UCSD-AML1 (cell line): ENCODE results near the gene PDGFA.

Experiments used
- DNase-seq: peaks from one replicate; lab custom pipeline; 2025; ENCODE audit not compliant: unreplicated experiment; lab: John Stamatoyannopoulos, UW

PDGFA gene

DNA sequence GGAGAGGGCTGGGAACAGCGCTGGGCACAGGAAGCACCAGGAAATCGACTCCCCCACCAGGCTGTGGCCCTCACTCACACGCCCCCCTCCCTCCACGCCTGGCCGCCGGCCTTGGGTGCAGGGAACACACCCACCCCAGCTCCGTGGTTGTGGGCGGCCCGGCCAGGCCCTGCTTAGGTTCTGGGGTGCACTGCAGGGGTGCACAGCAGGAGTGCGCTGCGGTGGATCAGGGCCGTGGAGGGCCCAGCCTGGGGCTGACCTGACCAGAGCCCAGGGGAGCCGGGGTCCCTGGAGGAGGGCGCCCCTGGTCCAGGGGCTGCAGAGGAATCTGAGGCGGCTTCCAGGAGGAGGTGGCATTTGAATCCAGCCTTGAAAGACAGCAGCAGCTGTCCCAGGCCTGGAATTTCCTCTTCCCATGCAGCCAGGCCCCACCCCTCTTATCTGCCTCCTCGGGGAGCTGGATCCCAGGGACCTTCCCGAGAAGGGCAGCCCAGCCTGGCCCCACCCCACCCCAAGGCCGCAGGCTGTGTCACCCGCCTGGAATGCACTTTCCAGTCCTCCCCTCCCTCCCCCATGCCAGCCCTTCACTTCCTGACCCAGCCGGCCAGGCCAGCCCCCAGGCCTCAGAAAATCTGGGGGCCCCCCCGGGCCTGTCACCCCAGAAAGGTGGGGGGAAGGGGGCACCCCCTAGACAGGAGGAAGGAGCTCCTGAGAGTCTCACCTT, 18.4 kb upstream of the PDGFA start:
- DNase-seq, result no peak

GRCh38 chr7:536231-536630, 16.6 kb upstream of the PDGFA start:
- no peak for DNase-seq

DNA sequence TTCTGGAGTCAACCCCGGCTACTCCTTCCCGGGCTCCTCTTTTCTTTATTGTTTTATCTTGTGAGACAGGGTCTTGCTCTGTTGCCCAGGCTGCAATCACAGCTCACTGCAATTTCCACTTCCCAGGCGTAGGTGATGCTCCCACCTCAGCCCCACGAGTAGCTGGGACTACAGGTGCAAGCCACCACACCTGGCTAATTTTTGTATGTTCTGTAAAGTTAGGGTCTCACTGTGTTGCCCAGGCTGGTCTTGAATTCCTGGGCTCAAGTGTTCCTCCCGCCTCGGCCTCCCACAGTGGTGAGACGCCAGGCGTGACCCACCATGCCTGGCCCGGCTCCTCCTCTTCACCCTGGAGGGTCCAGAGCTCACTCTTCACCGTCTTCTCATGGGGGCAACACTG, 15.3 kb upstream of the PDGFA start:
- DNase-seq, result no peak

DNA sequence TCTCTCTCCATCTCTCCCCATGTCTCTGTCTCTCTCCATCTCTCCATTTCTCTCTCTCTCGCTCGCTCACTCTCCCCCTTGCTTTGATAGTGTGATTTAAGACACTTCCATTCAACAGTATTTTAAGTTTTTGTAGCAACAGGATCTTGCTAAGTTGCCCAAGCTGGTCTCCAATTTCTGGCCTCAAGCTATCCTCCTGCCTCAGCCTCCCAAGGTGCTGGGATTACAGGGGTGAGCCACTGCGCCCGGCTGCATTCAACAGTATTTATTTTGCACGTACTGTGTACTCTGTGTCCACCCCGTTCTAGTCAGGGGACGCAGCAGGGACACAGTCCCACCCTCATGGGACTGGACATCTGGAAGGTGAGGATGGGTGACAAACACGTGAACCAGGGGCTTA, 14.4 kb upstream of the PDGFA start:
- DNase-seq, result no peak

GRCh38 chr7:533266-533665, 13.6 kb upstream of the PDGFA start:
- DNase-seq, result no peak

GRCh38 chr7:532379-533143, 12.9 kb upstream of the PDGFA start:
- DNase-seq, result no peak

DNA sequence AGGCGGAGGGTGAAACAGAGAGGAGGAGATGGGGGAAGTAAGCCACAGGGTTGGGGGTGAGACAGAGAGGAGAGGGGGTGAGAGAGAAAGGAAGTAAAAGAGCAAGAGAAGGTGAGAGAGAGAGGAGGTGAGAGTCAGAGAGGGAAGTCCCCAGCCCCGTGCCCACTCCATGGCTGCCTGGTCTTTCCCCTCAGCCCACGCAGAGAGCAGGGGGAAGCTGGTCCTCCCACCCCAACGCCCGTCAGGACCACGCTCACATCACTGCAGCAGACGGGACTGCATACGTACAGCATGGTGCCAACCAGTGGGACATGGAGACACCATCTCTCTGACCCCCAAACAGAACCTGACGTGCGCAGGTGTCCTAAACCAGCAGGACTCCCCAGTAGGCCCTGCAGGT, 12.1 kb upstream of the PDGFA start:
- no peak for DNase-seq

GRCh38 chr7:528451-528850, 8.8 kb upstream of the PDGFA start:
- no peak for DNase-seq

DNA sequence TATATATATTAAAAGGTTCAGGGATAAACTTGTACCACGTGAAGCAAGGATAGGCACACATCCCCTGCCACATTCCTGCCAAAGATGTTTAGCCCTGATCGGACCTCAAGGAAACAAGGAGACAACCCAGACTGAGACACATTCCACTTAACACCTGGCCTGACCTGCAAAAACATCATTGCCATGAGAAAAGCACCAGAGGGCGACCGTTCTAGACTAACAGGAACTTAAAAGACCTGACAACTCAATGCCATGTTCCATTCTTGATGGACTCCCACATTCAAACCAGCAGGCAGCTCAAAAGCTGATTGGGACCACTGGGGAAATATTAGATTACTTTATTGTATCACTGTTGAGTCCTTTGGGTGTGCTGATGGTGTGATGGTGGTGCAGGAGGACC, 8.1 kb upstream of the PDGFA start:
- DNase-seq, result no peak

DNA sequence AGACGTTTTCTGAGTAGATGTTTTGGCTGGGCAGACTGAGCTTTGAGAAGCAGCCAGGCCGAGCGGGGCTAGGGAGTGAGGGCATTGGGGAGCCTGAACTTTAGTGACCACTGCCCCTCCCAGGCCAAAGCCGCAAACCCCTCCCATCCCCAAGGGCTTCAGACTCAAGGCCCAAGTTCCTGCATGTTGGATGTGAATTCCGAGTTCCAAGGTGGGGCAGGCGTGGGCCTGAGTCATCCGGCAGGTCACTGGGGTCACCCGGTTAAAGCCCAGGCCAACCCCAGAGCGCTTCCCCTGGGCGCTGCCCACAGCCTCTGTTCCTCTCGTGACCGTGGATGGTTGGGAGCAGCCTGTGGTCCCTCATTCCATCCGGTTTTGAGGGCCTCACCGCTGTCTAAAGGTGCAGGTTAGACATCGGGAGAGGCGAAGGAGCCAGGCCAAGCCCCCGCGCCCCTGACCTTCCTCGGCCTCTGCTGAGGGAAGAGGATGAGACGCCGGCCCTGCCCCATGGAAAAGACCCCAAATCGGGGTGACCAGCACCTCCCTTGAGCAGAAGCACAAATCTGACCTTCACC, 6.9 kb upstream of the PDGFA start:
- no peak for DNase-seq

DNA sequence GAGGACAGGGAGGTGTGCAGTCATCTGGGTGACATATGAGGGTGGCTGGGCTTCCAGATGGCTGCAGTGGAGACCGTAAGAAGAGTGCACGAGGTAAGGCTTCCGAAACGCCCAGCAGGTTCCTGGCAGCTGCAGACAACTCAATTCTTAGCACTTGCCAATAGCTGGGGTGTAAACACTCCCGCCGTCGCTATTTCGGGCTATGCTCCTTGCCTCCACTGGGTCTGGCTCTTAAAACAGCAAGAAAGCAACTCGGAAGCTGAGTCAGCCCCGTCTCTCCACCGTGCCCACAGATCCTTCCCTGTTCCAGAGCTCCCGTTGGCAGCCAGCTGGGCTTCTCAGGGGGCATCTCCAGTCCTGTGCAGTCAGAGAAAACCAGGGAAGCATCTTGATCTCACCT, 6.1 kb upstream of the PDGFA start:
- no peak for DNase-seq

DNA sequence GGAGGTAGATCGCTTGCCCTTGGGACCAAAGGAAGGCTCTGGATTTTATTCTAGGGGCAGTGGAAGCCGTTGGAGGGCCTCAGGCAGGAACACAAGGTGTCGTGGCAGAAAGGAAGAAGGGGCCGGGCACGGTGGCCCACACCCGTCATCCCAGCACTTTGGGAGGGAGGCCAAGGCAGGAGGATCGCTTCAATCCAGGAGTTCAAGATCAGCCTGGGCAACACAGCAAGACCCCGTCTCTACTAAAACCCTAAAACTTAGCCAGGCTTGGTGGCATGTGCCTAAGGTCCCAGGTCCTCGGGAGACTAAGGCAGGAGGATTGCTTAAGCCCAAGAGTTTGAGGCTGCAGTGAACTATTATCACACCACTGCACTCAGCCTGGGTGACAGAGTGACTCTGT, 5.2 kb upstream of the PDGFA start:
- no peak for DNase-seq

DNA sequence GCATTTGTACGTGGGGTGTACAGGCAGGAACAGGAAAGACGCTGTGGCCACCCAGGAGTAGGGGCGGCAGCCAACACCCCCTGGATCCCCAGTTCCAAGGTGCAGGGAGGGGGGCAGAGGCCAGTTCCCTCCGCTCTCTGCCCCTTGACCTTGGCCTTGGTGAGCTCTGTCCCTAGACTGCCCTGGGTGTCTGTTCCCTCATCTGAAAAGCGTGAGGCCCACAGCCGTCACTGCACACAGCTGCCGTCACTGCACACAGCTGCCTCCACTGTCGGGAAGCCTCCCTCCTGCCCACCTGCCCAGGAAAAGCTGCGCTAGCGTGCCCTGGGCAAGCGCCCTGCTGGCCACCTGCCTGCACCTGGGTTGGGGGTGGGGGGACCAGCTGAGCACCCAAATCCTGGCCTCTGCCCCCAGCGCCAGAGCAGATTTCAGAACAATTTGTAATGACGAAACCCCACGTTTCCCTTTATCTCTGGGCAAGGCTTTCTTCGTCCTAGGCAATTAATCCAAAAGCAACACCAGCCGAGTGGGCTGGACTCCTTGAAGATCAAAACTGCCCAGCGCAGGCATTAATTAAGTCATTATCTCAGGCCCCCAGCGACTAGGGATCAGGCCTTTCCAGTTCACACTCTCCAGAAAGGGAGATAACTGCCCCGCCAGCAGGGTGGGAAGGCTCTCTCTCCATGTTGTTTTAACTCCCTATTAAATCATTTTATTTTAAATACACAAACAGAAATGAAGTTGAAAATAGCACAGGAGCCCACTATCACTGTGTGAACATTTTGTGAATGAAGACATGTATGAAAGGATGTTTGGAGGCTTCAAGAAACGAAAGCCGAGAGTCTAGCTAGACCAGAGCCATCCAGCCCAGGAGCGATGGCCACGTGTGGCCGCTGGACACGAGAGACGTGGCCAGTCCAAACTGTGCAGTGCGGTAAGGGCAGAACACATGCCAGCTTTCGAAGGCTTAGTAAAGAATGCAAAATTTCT, 4.0 kb upstream of the PDGFA start:
- no peak for DNase-seq

- no peak for DNase-seq
Measured at GRCh38 chr7:522951-523314, 3.3 kb upstream of the PDGFA start.

GRCh38 chr7:522071-522950, 2.7 kb upstream of the PDGFA start:
- no peak for DNase-seq

DNA sequence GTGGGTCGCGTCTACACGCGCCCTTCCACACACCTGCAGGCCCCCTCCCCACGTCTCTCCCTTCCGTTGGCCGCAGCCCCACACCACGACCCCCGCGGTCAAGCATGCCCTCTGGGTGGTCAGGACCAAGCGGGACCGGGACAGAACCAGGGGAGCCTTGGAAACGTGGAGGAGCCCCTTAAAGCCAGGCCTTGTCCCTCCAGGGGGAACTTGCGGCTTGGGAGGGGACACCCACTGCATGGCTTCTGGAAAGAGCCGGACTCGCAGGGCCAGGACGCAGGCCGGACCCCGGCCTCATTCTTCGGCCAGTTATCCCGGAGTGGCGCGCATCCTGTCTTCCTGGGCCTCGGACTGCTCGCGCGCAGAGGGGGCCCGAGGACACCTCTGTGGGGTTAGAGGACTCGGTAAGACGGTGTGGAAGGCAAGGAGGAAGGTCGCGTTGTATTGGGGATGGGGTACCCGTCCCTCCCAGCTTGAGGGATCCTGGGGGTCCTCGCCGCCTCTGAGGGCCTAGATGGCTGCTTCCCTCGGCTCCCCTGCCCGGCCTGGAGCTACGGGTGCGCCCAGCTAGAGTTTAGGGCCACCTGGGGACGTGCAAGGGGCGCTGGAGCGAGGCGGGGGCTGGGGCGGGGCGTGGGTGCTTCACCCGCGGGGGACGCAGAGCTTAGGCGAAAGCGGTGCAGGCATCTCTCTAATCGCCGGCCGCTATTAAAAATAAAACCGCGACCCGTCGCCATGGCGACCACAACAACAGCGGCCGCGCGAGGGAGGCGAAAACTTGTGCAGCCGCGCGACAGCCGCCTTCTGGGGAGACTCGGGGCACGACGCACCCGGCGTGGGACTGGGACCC, 1.8 kb upstream of the PDGFA start:
- peak; percentile 11 for DNase-seq

GRCh38 chr7:520503-521161, 986 bp upstream of the PDGFA start:
- DNase-seq, result no peak

- DNase-seq, result peak; percentile 45
Measured at GRCh38 chr7:518630-519483, 789 bp downstream of the PDGFA start.
